Astrocyte (in vitro differentiated cells and primary cell): Measurements from ENCODE around the gene MEGF11.

Experiments
- EZH2 ChIP-seq: IDR thresholded peaks from 2 replicates; pipeline ENCODE4 v1.6.1; 2012; ENCODE audit warnings: mild to moderate bottlenecking, low read length, inconsistent platforms; ENCODE audit not compliant: insufficient read depth
- TF ChIP-seq, protein P1 (sequence below): IDR thresholded peaks from 2 replicates; pipeline ENCODE4 v1.5.1; 2011; ENCODE audit warnings: low read depth, mild to moderate bottlenecking, inconsistent platforms, low read length, moderate library complexity; ENCODE audit not compliant: insufficient read depth

- TF ChIP-seq, protein P1, sequence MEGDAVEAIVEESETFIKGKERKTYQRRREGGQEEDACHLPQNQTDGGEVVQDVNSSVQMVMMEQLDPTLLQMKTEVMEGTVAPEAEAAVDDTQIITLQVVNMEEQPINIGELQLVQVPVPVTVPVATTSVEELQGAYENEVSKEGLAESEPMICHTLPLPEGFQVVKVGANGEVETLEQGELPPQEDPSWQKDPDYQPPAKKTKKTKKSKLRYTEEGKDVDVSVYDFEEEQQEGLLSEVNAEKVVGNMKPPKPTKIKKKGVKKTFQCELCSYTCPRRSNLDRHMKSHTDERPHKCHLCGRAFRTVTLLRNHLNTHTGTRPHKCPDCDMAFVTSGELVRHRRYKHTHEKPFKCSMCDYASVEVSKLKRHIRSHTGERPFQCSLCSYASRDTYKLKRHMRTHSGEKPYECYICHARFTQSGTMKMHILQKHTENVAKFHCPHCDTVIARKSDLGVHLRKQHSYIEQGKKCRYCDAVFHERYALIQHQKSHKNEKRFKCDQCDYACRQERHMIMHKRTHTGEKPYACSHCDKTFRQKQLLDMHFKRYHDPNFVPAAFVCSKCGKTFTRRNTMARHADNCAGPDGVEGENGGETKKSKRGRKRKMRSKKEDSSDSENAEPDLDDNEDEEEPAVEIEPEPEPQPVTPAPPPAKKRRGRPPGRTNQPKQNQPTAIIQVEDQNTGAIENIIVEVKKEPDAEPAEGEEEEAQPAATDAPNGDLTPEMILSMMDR, result no peak
- no peak for TF ChIP-seq EZH2
These were observed 324.0 kb downstream of the MEGF11 start for GRCh38 chr15:65929573-65929972.
